CD4-positive, alpha-beta memory T cell (primary cell): Measurements from ENCODE around the gene DAAM1. TPM values are rescaled to one million over a fixed set of nuclear protein-coding genes. Genes with fewer than 3 reads are reported as not detected.

Source experiments
- CTCF ChIA-PET: fragments of 350-600 bp; sonication (Branson Sonifier 250); formaldehyde crosslinking; loops from one replicate; lab custom pipeline; 2021; ENCODE audit warnings: inconsistent platforms; ENCODE audit not compliant: partially characterized antibody; lab: Charles Lee
- POLR2A ChIA-PET: fragments of 350-600 bp; sonication (Branson Sonifier 250); formaldehyde crosslinking; loops from one replicate; lab custom pipeline; 2021; ENCODE audit not compliant: partially characterized antibody; lab: Charles Lee
- DNase-seq, 5 donors: peaks; one replicate each; pipeline versions ENCODE4 v3.0.0 to v3.0.0-alpha.2; 2020 to 2022; ENCODE audit warnings: mixed read lengths in 1 of 5
- H3K27ac ChIP-seq: one replicate; pipeline ENCODE4 v1.7.0; 2013; ENCODE audit warnings: low read depth, low read length
- H3K27me3 ChIP-seq: 2 replicates; pipeline ENCODE4 v1.7.0; 2013; ENCODE audit warnings: mild to moderate bottlenecking, low read length, moderate library complexity; ENCODE audit not compliant: insufficient read depth
- H3K36me3 ChIP-seq: 2 replicates; pipeline ENCODE4 v1.7.0; 2013; ENCODE audit warnings: mild to moderate bottlenecking, low read length, moderate library complexity; ENCODE audit not compliant: insufficient read depth
- H3K4me1 ChIP-seq: 2 replicates; pipeline ENCODE4 v1.7.0; 2013; ENCODE audit warnings: mild to moderate bottlenecking, low read length, moderate library complexity; ENCODE audit not compliant: insufficient read depth
- H3K4me3 ChIP-seq, 2 donors: one replicate each; pipeline ENCODE4 v1.7.0; 2013; ENCODE audit warnings: low read length in 2 of 2, mild to moderate bottlenecking in 1 of 2
- H3K9me3 ChIP-seq, 2 donors: one replicate each; pipeline ENCODE4 v1.7.0; 2013; ENCODE audit warnings: low read length in 2 of 2, control low read depth in 1 of 2; ENCODE audit not compliant: control insufficient read depth in 1 of 2
- H3K27ac Mint-ChIP-seq, 7 donors: one replicate each; pipeline ENCODE4 v1.8.0; 2020 to 2021; ENCODE audit warnings: mixed read lengths in 7 of 7, mild to moderate bottlenecking in 6 of 7, inconsistent platforms in 3 of 7, moderate library complexity in 3 of 7
- H3K27me3 Mint-ChIP-seq, 2 donors: one replicate each; pipeline ENCODE4 v1.8.0; 2020 to 2021; ENCODE audit warnings: mixed read lengths in 2 of 2
- H3K36me3 Mint-ChIP-seq, 2 donors: one replicate each; pipeline ENCODE4 v1.8.0; 2020 to 2021; ENCODE audit warnings: mixed read lengths in 2 of 2, inconsistent platforms in 1 of 2, mild to moderate bottlenecking in 1 of 2
- H3K4me1 Mint-ChIP-seq, 4 donors: one replicate each; pipeline ENCODE4 v1.8.0; 2020 to 2021; ENCODE audit warnings: mixed read lengths in 4 of 4, mild to moderate bottlenecking in 1 of 4
- H3K4me3 Mint-ChIP-seq, 8 donors: one replicate each; pipeline ENCODE4 v1.8.0; 2020 to 2021; ENCODE audit warnings: mixed read lengths in 8 of 8, mild to moderate bottlenecking in 7 of 8, moderate library complexity in 6 of 8, inconsistent platforms in 3 of 8
- H3K9me3 Mint-ChIP-seq, 8 donors: one replicate each; pipeline ENCODE4 v1.8.0; 2020 to 2021; ENCODE audit warnings: mixed read lengths in 8 of 8, mild to moderate bottlenecking in 5 of 8, inconsistent platforms in 3 of 8, moderate library complexity in 1 of 8
- intact Hi-C: fragments of 100-400 bp; cut with micrococcal nuclease; formaldehyde crosslinking; loops from one replicate; pipeline ENCODE4 v1.15.1; 2023
- polyA plus RNA-seq, 2 donors: library from polyadenylated mRNA; unstranded; fragments of 300-500 nt; fragmentation: Illumina TruSeq; gene quantifications; one replicate each; pipeline ENCODE4 v1.2.3, GENCODE V29; 2021
- total RNA-seq, 2 experiments: library from RNA; stranded (reverse); gene quantifications; one replicate each; pipeline ENCODE4 v1.2.3, GENCODE V29; 2021

The DAAM1 gene
- total and polyA plus RNA-seq, 4 experiments from 2014 or later = 5.4 to 25.6 (median 20.0) TPM

DNA sequence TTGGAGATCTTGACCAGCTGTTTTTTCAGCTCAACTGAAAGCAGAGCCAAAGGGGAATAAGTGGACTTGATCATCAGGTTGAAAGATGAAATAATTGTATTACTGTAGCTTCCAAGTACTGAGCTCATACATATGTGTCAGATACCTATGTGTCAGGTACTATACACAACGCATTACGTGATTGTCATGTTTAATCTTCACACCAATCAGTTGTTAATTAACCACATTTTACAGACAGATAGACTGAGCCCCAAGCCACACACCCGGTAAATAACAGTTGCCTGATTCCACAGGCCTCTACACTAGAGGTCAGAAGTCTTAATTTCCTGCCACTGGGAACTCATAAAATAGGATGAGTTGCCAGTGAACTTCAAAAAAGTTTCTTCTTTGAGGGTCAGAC, 148.2 kb downstream of the DAAM1 start:
- no peak overlapping the region for H3K27ac Mint-ChIP-seq

DNA sequence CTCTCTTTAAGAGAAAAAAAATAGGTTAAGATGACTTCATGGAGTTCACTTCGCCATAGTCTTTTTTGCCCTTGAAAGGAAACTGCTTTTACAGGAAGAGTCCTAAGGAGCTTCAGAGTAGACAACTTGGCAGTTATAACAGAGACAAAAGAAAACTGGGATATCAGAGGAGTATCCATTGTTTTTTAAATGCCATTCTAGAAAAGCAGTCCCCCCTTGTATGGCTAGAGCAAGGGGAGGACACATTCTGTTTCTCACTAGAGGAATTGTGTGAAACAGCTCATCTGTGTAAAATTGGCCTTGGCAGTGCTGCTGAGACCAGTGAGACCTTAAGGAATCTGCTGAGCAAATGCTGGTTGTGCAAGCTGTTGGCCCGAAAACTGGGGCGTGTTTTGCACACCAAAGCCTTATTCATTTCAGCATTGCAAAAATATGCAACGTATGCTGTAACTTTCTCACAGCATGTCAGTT, 148.7 kb downstream of the DAAM1 start:
- Histone ChIP-seq H3K36me3 (peaks cover 6% of the 10 kb centered on the region), H3K4me3 (no peak overlapping the region), H3K27ac (no peak overlapping the region), H3K27me3 (no peaks in the 10 kb centered on the region), H3K9me3 (no peaks in the 10 kb centered on the region), H3K4me1 (no peaks in the 10 kb centered on the region)
- H3K27ac Mint-ChIP-seq = no peak overlapping the region
- DNase-seq = no peak
- intact Hi-C loops = no loop called here
- H3K4me3 Mint-ChIP-seq = no peak overlapping the region
- POLR2A ChIA-PET = no interaction called here
- CTCF ChIA-PET = no interaction called here
- H3K4me1 Mint-ChIP-seq = no peaks in the 10 kb centered on the region
- H3K36me3 Mint-ChIP-seq = peaks cover 43 to 61% of the 10 kb centered on the region in 2 donors
- no peaks in the 10 kb centered on the region for H3K27me3 Mint-ChIP-seq
- no peaks in the 10 kb centered on the region for H3K9me3 Mint-ChIP-seq

More for the DNA sequence above, 148.2 kb downstream of the DAAM1 start:
- H3K27me3 ChIP-seq = no peaks in the 10 kb centered on the region
- H3K27ac ChIP-seq = no peak overlapping the region
- Mint-ChIP-seq H3K4me1 (no peaks in the 10 kb centered on the region), H3K27me3 (no peaks in the 10 kb centered on the region), H3K36me3 (peaks cover 45 to 66% of the 10 kb centered on the region in 2 donors), H3K4me3 (no peak overlapping the region), H3K9me3 (no peaks in the 10 kb centered on the region)
- H3K4me3 ChIP-seq = no peak overlapping the region
- intact Hi-C loops = no loop called here
- peaks cover 6% of the 10 kb centered on the region for H3K36me3 ChIP-seq
- CTCF ChIA-PET = no interaction called here
- no peaks in the 10 kb centered on the region for H3K9me3 ChIP-seq
- POLR2A ChIA-PET = interaction anchor here (0.6 kb wide), 1 partner anchor 1154 kb away, joined by 3 read pairs; no protein-coding TSS in a partner anchor
- DNase-seq = no peak
- no peaks in the 10 kb centered on the region for H3K4me1 ChIP-seq

DNA sequence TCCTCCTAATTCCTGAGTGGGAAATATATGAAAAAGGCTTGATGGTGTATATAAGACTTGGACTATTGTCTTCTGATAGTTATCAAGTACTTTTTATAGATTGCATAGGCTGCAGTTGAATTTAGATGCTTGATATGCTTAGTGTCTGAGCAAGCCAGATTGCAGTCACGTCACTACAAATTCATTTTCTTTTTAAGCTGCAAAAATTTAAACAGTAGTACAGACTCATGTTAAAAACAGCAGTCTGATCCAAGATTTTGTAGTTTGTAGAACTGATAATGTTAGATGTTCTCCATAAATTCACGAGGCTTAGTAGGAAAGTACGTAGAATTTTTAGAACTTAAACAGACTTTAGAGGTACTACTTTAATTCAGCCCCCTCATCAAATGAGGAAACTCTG, 150.3 kb downstream of the DAAM1 start:
- intact Hi-C loops = no loop called here
- no peak overlapping the region for H3K4me3 ChIP-seq
- Mint-ChIP-seq H3K4me3 (no peak overlapping the region), H3K36me3 (peaks cover 33 to 54% of the 10 kb centered on the region in 2 donors), H3K9me3 (no peaks in the 10 kb centered on the region), H3K4me1 (no peaks in the 10 kb centered on the region), H3K27ac (no peak overlapping the region), H3K27me3 (no peaks in the 10 kb centered on the region)
- no peaks in the 10 kb centered on the region for H3K4me1 ChIP-seq
- no peaks in the 10 kb centered on the region for H3K9me3 ChIP-seq
- DNase-seq = no peak
- H3K27me3 ChIP-seq = no peaks in the 10 kb centered on the region
- H3K36me3 ChIP-seq = peaks cover 6% of the 10 kb centered on the region
- ChIA-PET POLR2A (no interaction called here), CTCF (interaction anchor here (1.0 kb wide), 1 partner anchor 9 kb away, joined by 3 read pairs; no protein-coding TSS in a partner anchor)
- no peak overlapping the region for H3K27ac ChIP-seq

DNA sequence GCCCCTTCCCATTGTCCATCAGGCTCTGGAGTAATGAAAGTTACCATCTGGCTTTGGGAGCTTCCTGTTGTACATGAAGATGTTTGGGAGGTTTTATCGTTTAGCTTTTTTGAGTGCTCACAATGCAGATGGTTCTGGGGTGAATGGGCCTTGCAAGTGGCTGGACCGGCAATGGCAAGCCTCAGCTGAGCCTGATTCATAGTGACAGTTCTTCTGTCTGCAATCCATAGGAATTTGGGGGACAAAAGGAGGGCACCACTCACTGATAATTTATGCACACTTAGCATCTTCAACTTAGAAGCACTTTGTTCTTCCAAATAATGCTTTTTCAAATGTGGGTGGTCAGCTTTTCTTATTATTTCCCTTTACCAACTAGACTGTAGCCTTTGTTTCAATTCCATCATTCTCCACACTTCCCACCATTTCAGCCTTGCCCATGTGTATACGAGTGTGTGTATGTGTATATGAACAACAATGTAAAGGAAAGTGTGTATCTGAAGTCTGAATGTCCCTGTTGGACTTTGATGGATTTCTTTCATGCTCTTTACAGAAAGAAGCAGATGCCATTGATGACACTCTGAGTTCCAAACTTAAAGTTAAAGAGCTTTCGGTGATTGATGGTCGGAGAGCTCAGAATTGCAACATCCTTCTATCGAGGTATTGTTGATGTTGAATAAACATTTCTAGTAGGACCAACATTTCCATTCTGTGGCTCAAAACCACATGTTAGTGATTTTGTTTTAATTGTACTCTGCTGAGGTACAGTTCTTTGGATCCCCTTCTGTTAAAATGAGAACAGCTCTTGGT, 151.3 kb downstream of the DAAM1 start:
- DNase-seq = no peak
- H3K27ac Mint-ChIP-seq = no peak overlapping the region
- ChIA-PET CTCF (interaction anchor here (1.0 to 1.4 kb wide), 2 partner anchors 10 to 11 kb away, joined by 3 read pairs; no protein-coding TSS in a partner anchor), POLR2A (no interaction called here)
- H3K4me1 Mint-ChIP-seq = no peaks in the 10 kb centered on the region
- Histone ChIP-seq H3K4me1 (no peaks in the 10 kb centered on the region), H3K27me3 (no peaks in the 10 kb centered on the region), H3K9me3 (no peaks in the 10 kb centered on the region), H3K36me3 (peaks cover 6% of the 10 kb centered on the region), H3K4me3 (no peak overlapping the region), H3K27ac (no peak overlapping the region)
- no peak overlapping the region for H3K4me3 Mint-ChIP-seq
- no peaks in the 10 kb centered on the region for H3K9me3 Mint-ChIP-seq
- intact Hi-C loops = loop anchor here (10.0 kb wide), 1 partner anchor 215 kb away; no protein-coding TSS in a partner anchor
- H3K27me3 Mint-ChIP-seq = no peaks in the 10 kb centered on the region
- peaks cover 28 to 53% of the 10 kb centered on the region in 2 donors for H3K36me3 Mint-ChIP-seq

DNA sequence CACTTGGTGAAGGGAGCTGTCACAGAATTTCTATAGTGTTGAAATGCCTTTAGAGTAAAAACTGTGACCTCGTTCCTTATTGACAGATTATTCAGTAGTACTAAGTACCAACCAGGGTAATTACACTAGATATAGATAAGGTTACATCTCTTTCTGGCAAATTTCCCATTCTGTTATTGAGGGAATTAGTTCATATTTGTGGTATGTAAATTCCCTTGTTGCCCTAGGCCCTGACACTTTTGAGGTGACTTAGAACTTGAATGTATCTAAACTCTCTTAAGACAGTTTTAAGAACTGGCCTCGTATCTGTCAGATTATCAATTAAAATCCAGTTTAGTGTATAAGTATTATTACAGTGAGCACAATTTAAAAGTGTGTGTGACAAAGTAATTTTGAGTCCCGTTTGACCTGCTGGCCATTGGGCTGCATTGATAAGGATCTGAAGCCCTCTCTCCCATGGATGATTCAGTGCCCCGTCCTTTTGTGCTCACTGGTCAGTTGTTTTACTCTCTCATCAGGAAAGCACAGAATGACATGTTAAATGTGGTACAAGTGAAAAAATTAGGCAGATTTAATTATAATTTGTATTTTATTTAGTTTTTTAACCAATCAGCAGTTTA, 153.5 kb downstream of the DAAM1 start:
- peaks cover 6% of the 10 kb centered on the region for H3K36me3 ChIP-seq
- no peak for DNase-seq
- intact Hi-C loops = loop anchor here (10.0 kb wide), 1 partner anchor 217 kb away; no protein-coding TSS in a partner anchor
- Mint-ChIP-seq H3K4me3 (no peak overlapping the region), H3K4me1 (no peaks in the 10 kb centered on the region), H3K36me3 (peaks cover 30 to 43% of the 10 kb centered on the region in 2 donors), H3K27ac (no peak overlapping the region), H3K9me3 (no peaks in the 10 kb centered on the region), H3K27me3 (no peaks in the 10 kb centered on the region)
- no peak overlapping the region for H3K27ac ChIP-seq
- H3K27me3 ChIP-seq = no peaks in the 10 kb centered on the region
- no peaks in the 10 kb centered on the region for H3K9me3 ChIP-seq
- CTCF ChIA-PET = no interaction called here
- no peaks in the 10 kb centered on the region for H3K4me1 ChIP-seq
- H3K4me3 ChIP-seq = no peak overlapping the region
- POLR2A ChIA-PET = no interaction called here

DNA sequence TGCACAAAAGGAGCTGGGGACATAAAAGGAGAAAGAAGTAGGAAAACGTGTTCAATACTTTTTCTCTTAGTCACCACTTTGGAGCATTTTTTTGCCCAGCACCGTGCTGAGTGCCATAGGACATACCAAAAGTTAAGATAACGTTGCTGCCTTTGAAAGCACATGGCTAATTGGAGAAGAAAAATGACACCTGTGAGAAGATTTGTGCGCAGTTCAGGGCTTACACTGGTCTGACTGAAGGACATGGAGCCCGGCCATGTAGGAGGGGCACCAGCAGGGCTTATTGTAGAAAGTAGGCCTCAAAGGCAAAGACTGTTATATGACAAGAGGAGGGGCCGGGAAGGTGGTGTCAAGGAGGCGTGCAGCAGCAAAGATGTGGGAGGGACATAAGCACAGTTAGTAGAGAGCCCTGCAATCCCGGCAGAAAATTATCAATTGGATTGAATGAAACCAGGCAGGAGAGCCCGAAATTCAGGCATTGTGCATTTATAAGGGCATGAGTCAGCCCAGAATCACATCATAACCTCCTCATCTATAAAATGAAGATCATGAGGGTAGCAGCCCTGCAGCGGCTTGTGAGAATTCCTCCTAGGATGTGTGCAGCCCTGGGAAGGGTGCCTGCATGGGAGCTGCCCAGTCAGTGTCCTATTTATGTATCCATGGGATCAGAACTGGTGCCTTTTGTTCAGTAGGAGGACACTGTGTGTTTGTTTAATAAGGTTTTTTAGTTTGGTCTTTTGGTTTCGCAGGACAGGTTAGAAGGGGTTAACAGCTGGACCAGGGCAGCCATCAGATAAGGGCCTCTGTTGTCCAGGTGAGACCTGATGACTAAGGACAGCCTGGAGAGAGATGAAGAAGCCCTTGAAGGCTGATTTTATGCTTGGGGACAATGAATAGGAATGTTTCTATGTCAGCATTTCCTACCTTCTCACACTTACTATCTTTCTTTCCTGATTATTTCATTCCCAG, 154.3 kb downstream of the DAAM1 start:
- ChIA-PET POLR2A (no interaction called here), CTCF (no interaction called here)
- Mint-ChIP-seq H3K27me3 (no peaks in the 10 kb centered on the region), H3K36me3 (peaks cover 37 to 46% of the 10 kb centered on the region in 2 donors), H3K4me1 (no peaks in the 10 kb centered on the region), H3K27ac (no peak overlapping the region), H3K9me3 (no peaks in the 10 kb centered on the region), H3K4me3 (no peak overlapping the region)
- H3K27me3 ChIP-seq = no peaks in the 10 kb centered on the region
- no peaks in the 10 kb centered on the region for H3K9me3 ChIP-seq
- no peak overlapping the region for H3K27ac ChIP-seq
- H3K4me1 ChIP-seq = no peaks in the 10 kb centered on the region
- intact Hi-C loops = loop anchor here (10.0 kb wide), 1 partner anchor 218 kb away; no protein-coding TSS in a partner anchor
- peaks cover 7% of the 10 kb centered on the region for H3K36me3 ChIP-seq
- no peak overlapping the region for H3K4me3 ChIP-seq
- DNase-seq = no peak
